ENCODE measurements around the gene PMIS2. TPM values are rescaled to one million over a fixed set of nuclear protein-coding genes. Genes with fewer than 3 reads are reported as not detected.

Gene PMIS2
- total RNA-seq, 1 experiment from 2014 or later, result not detected

GRCh38 chr19:35618857-35619256 lies 32.9 kb downstream of the PMIS2 start:
- DNase-seq (ENCODE audit: low spot score), result no peak
- in situ Hi-C loops (cut with HindIII; ENCODE audit: low sequenced_read_pairs), result no loop called here

- no peak for DNase-seq (ENCODE audit: low spot score)
Measured at GRCh38 chr19:35619290-35619923, 33.4 kb downstream of the PMIS2 start.

GRCh38 chr19:35620001-35620400 lies 34.0 kb downstream of the PMIS2 start:
- in situ Hi-C loops (cut with HindIII; ENCODE audit: low sequenced_read_pairs), result no loop called here
- no peak for DNase-seq (ENCODE audit: low spot score)

More at GRCh38 chr19:35619290-35619923, 33.4 kb downstream of the PMIS2 start:
- in situ Hi-C loops (cut with HindIII; ENCODE audit: low sequenced_read_pairs), result no loop called here

GRCh38 chr19:35621708-35622107 lies 35.7 kb downstream of the PMIS2 start:
- in situ Hi-C loops (cut with HindIII; ENCODE audit: low sequenced_read_pairs), result no loop called here
- no peak for DNase-seq (ENCODE audit: low spot score)

GRCh38 chr19:35622750-35623149 lies 36.8 kb downstream of the PMIS2 start:
- DNase-seq (ENCODE audit: low spot score), result no peak
- in situ Hi-C loops (cut with HindIII; ENCODE audit: low sequenced_read_pairs), result no loop called here

- DNase-seq (ENCODE audit: low spot score), result no peak
- in situ Hi-C loops (cut with HindIII; ENCODE audit: low sequenced_read_pairs), result no loop called here
Measured at GRCh38 chr19:35623327-35624010, 37.5 kb downstream of the PMIS2 start.

- no peak for DNase-seq (ENCODE audit: low spot score)
- in situ Hi-C loops (cut with HindIII; ENCODE audit: low sequenced_read_pairs), result no loop called here
Measured at GRCh38 chr19:35628264-35628564, 42.2 kb downstream of the PMIS2 start.

- in situ Hi-C loops (cut with HindIII; ENCODE audit: low sequenced_read_pairs), result no loop called here
- DNase-seq (ENCODE audit: low spot score), result peak; percentile 98
Measured at GRCh38 chr19:35628565-35629331, 42.8 kb downstream of the PMIS2 start, which contains the start of gene RBM42. Gene RBM42 (plus strand): TSS chr19:35629036. CDS start chr19:35629154, 118 bp downstream.

- no peak for DNase-seq (ENCODE audit: low spot score)
- in situ Hi-C loops (cut with HindIII; ENCODE audit: low sequenced_read_pairs), result no loop called here
Measured at GRCh38 chr19:35629332-35629633, 43.3 kb downstream of the PMIS2 start.

- in situ Hi-C loops (cut with HindIII; ENCODE audit: low sequenced_read_pairs), result no loop called here
- DNase-seq (ENCODE audit: low spot score), result no peak
Measured at GRCh38 chr19:35633727-35634440, 47.9 kb downstream of the PMIS2 start.

- in situ Hi-C loops (cut with HindIII; ENCODE audit: low sequenced_read_pairs), result no loop called here
- no peak for DNase-seq (ENCODE audit: low spot score)
Measured at GRCh38 chr19:35636651-35637050, 50.7 kb downstream of the PMIS2 start.

Other genes with a start within 250 kb of the PMIS2 start
- not detected in 2 replicates for gene FFAR1, start 238.3 kb upstream of the PMIS2 start, total RNA-seq (2014; rRNA removed; shearing (Covaris generic))
- not detected in 2 replicates for gene FFAR3, start 227.7 kb upstream of the PMIS2 start, total RNA-seq (2014; rRNA removed; shearing (Covaris generic))
- gene GPR42, start 215.1 kb upstream of the PMIS2 start, total RNA-seq (2014; rRNA removed; shearing (Covaris generic)), result not detected in 2 replicates
- not detected in 2 replicates for gene FFAR2, start 137.9 kb upstream of the PMIS2 start, total RNA-seq (2014; rRNA removed; shearing (Covaris generic))
- gene KRTDAP, start 95.7 kb upstream of the PMIS2 start, total RNA-seq (2014; rRNA removed; shearing (Covaris generic)), result not detected in 2 replicates
- gene DMKN, start 72.5 kb upstream of the PMIS2 start, total RNA-seq (2014; rRNA removed; shearing (Covaris generic)), result 85.4 and 136 TPM in 2 replicates
- gene SBSN, start 57.9 kb upstream of the PMIS2 start, total RNA-seq (2014; rRNA removed; shearing (Covaris generic)), result not detected in 2 replicates
- gene GAPDHS, start 52.7 kb upstream of the PMIS2 start, total RNA-seq (2014; rRNA removed; shearing (Covaris generic)), result 3.2 TPM in 1 of 2 replicates, not detected in the other
- gene TMEM147, start 40.5 kb upstream of the PMIS2 start, total RNA-seq (2014; rRNA removed; shearing (Covaris generic)), result 208 and 254 TPM in 2 replicates
- not detected in 2 replicates for gene ATP4A, start 22.5 kb upstream of the PMIS2 start, total RNA-seq (2014; rRNA removed; shearing (Covaris generic))
- 21.5 and 32.4 TPM in 2 replicates for gene HAUS5, start 26.6 kb downstream of the PMIS2 start, total RNA-seq (2014; rRNA removed; shearing (Covaris generic))
- gene RBM42, start 42.9 kb downstream of the PMIS2 start, total RNA-seq (2014; rRNA removed; shearing (Covaris generic)), result 108 and 119 TPM in 2 replicates
- not detected in 2 replicates for gene ETV2, start 55.6 kb downstream of the PMIS2 start, total RNA-seq (2014; rRNA removed; shearing (Covaris generic))
- gene COX6B1, start 62.1 kb downstream of the PMIS2 start, total RNA-seq (2014; rRNA removed; shearing (Covaris generic)), result 284 and 429 TPM in 2 replicates
- 0.62 TPM in 1 of 2 replicates, not detected in the other for gene UPK1A, start 80.3 kb downstream of the PMIS2 start, total RNA-seq (2014; rRNA removed; shearing (Covaris generic))
- 0.17 TPM in 1 of 2 replicates, not detected in the other for gene ZBTB32, start 118.4 kb downstream of the PMIS2 start, total RNA-seq (2014; rRNA removed; shearing (Covaris generic))
- 2.5 and 4.6 TPM in 2 replicates for gene KMT2B, start 131.8 kb downstream of the PMIS2 start, total RNA-seq (2014; rRNA removed; shearing (Covaris generic))
- gene IGFLR1, start 156.3 kb downstream of the PMIS2 start, total RNA-seq (2014; rRNA removed; shearing (Covaris generic)), result 4.0 and 9.3 TPM in 2 replicates
- 6.3 and 44.4 TPM in 2 replicates for gene U2AF1L4, start 159.2 kb downstream of the PMIS2 start, total RNA-seq (2014; rRNA removed; shearing (Covaris generic))
- 63.1 and 65.0 TPM in 2 replicates for gene PSENEN, start 159.5 kb downstream of the PMIS2 start, total RNA-seq (2014; rRNA removed; shearing (Covaris generic))
- 0.80 and 9.2 TPM in 2 replicates for gene LIN37, start 162.4 kb downstream of the PMIS2 start, total RNA-seq (2014; rRNA removed; shearing (Covaris generic))
- gene HSPB6, start 170.9 kb downstream of the PMIS2 start, total RNA-seq (2014; rRNA removed; shearing (Covaris generic)), result not detected in 2 replicates
- 7.9 and 11.9 TPM in 2 replicates for gene PROSER3, start 172.0 kb downstream of the PMIS2 start, total RNA-seq (2014; rRNA removed; shearing (Covaris generic))
- gene ARHGAP33, start 189.4 kb downstream of the PMIS2 start, total RNA-seq (2014; rRNA removed; shearing (Covaris generic)), result 1.7 and 4.6 TPM in 2 replicates
- not detected in 2 replicates for gene PRODH2, start 226.7 kb downstream of the PMIS2 start, total RNA-seq (2014; rRNA removed; shearing (Covaris generic))